HepG2 (cell line): ENCODE results near the gene FGF19. TPM values are rescaled to one million over a fixed set of nuclear protein-coding genes. Genes with fewer than 3 reads are reported as not detected.

ENCODE experiments used
- CREB3 ChIP-seq: sonication (generic); formaldehyde crosslinking; IDR thresholded peaks from 2 replicates; pipeline ENCODE4 v1.5.0; 2020; ENCODE audit warnings: missing genetic modification reagents
- ELF1 ChIP-seq: sonication (generic); formaldehyde crosslinking; IDR thresholded peaks from 2 replicates; pipeline ENCODE4 v1.4.0; 2020; ENCODE audit warnings: missing genetic modification reagents
- KDM5A ChIP-seq: fragments of 200-600 bp; sonication (generic); IDR thresholded peaks from 2 replicates; pipeline ENCODE4 v1.7.0; 2018; ENCODE audit warnings: antibody characterized with exemption, mild to moderate bottlenecking, low read length, borderline replicate concordance
- KLF13 ChIP-seq: sonication (generic); formaldehyde crosslinking; IDR thresholded peaks from 2 replicates; pipeline ENCODE4 v1.4.0; 2020; ENCODE audit warnings: mild to moderate bottlenecking, missing genetic modification reagents
- MAX ChIP-seq: IDR thresholded peaks from 2 replicates; pipeline ENCODE4 v1.6.1; 2012; ENCODE audit warnings: inconsistent platforms
- MYNN ChIP-seq: sonication (generic); formaldehyde crosslinking; IDR thresholded peaks from 2 replicates; pipeline ENCODE4 v1.4.0; 2020; ENCODE audit warnings: mild to moderate bottlenecking, low read depth, missing genetic modification reagents
- NFAT5 ChIP-seq: sonication (generic); formaldehyde crosslinking; IDR thresholded peaks from 2 replicates; pipeline ENCODE4 v1.4.0; 2020; ENCODE audit warnings: missing genetic modification reagents
- NONO ChIP-seq, 2 experiments: fragments of 450-650 bp in 1 of 2; sonication (generic) in 1 of 2; formaldehyde crosslinking in 1 of 2; IDR thresholded peaks in 1 of 2; conservative IDR thresholded peaks in 1 of 2; 2 replicates each; pipeline versions ENCODE4 v1.6.1 to v1.8.0; 2017 to 2022; ENCODE audit warnings: mild to moderate bottlenecking in 1 of 2, missing genetic modification reagents in 1 of 2, moderate library complexity in 1 of 2
- NRL ChIP-seq: sonication (generic); formaldehyde crosslinking; IDR thresholded peaks from 2 replicates; pipeline ENCODE4 v1.5.0; 2020; ENCODE audit warnings: missing genetic modification reagents, mild to moderate bottlenecking, moderate library complexity, borderline replicate concordance
- POLR2AphosphoS2 ChIP-seq: IDR thresholded peaks from 2 replicates; pipeline ENCODE4 v1.6.1; 2011; ENCODE audit warnings: low read depth, low read length, improper control_type of control experiment
- ZBTB25 ChIP-seq: IDR thresholded peaks from 2 replicates; pipeline ENCODE4 v1.6.1; 2018; ENCODE audit warnings: missing genetic modification reagents
- ZBTB4 ChIP-seq: sonication (generic); formaldehyde crosslinking; IDR thresholded peaks from 2 replicates; pipeline ENCODE4 v1.4.0; 2020; ENCODE audit warnings: missing genetic modification reagents, mild to moderate bottlenecking, borderline replicate concordance
- ZNF30 ChIP-seq: sonication (generic); formaldehyde crosslinking; IDR thresholded peaks from 2 replicates; pipeline ENCODE4 v1.5.0; 2020; ENCODE audit warnings: mild to moderate bottlenecking, missing genetic modification reagents
- ZNF335 ChIP-seq: sonication (generic); formaldehyde crosslinking; IDR thresholded peaks from 2 replicates; pipeline ENCODE4 v1.4.0; 2020; ENCODE audit warnings: missing genetic modification reagents
- ZNF441 ChIP-seq: sonication (generic); formaldehyde crosslinking; IDR thresholded peaks from 2 replicates; pipeline ENCODE4 v1.7.0; 2021; ENCODE audit warnings: missing genetic modification reagents, borderline replicate concordance
- ZNF644 ChIP-seq: IDR thresholded peaks from 2 replicates; pipeline ENCODE4 v1.6.1; 2016; ENCODE audit warnings: low read depth
- ZSCAN9 ChIP-seq: IDR thresholded peaks from 2 replicates; pipeline ENCODE4 v1.6.1; 2016; ENCODE audit warnings: borderline replicate concordance
- polyA plus RNA-seq, 8 experiments: library from polyadenylated mRNA; depleted of rRNA in 3 of 8; stranded (reverse) in 7 of 8; unstranded in 1 of 8; fragments of >200 nt; fragmentation: Illumina TruSeq in 4 of 8; extraction: Trizol in 4 of 8; gene quantifications; 2 replicates each; pipeline versions ENCODE4 v1.2.1 to v1.2.3, GENCODE V29; 2011 to 2016; ENCODE audit warnings: low read depth in 4 of 8, missing spikeins in 1 of 8, mixed read lengths in 1 of 8; ENCODE audit not compliant: insufficient read depth in 1 of 8
- total RNA-seq, 5 experiments: library from RNA; depleted of rRNA; stranded (reverse); fragments of >200 nt; fragmentation: Illumina TruSeq; extraction: Trizol; gene quantifications; 2 replicates each; pipeline ENCODE4 v1.2.3, GENCODE V29; 2016; ENCODE audit warnings: low read depth in 1 of 5

Gene FGF19
- total and polyA plus RNA-seq, 2 of the 13 experiments (the other 11 are each of a cell fraction or from before 2014, with no cell fraction given): 0.07 TPM; not detected in 1

- TF ChIP-seq MYNN (CRISPR knock-in tag): no peak
- no peak for TF ChIP-seq KDM5A
- TF ChIP-seq ZNF335 (CRISPR knock-in tag): no peak
- peak; percentile 37; the same call in 1 of the 2 replicates for TF ChIP-seq ZBTB25 (CRISPR knock-in tag)
- peak; percentile 24; the same call in 1 of the 2 replicates for TF ChIP-seq NRL (CRISPR knock-in tag)
- no peak for TF ChIP-seq KLF13 (CRISPR knock-in tag)
- TF ChIP-seq ZNF441 (CRISPR knock-in tag): no peak; the same call in 1 of the 2 replicates
- peak; percentile 61; the same call in 1 of the 2 replicates for TF ChIP-seq ZSCAN9
- peak; percentile 71 for TF ChIP-seq ELF1 (CRISPR knock-in tag)
- TF ChIP-seq CREB3 (CRISPR knock-in tag): no peak
- no peak for TF ChIP-seq ZNF30 (CRISPR knock-in tag)
- TF ChIP-seq MAX: peak; percentile 48; the same call in 1 of the 2 replicates
- TF ChIP-seq NONO (IDR thresholded peaks at IDR 0.05): no peak
- no peak; the same call in 1 of the 2 replicates for TF ChIP-seq NONO (CRISPR knock-in tag; conservative IDR thresholded peaks at IDR 0.05)
- 0 out of 2 replicates have a peak, but pooled peaks have one; percentile 46 for TF ChIP-seq ZBTB4
- no peak for TF ChIP-seq ZNF644 (CRISPR knock-in tag)
- TF ChIP-seq NFAT5 (CRISPR knock-in tag): no peak
- TF ChIP-seq POLR2AphosphoS2: no peak
Observed at GRCh38 chr11:69702239-69702691, 1.6 kb downstream of the FGF19 start (continued).
